Measurements from ENCODE around the gene RGMA. TPM values are rescaled to one million over a fixed set of nuclear protein-coding genes. Genes with fewer than 3 reads are reported as not detected.
"Not testable (repeated sequence)": the region's sequence is repeated elsewhere in the genome, so short reads cannot be mapped to it uniquely, and the experiment has no call there.

Gene RGMA
- polyA plus RNA-seq, 1 donor = 65.4 TPM

- no peak for DNase-seq (ENCODE audit: low read depth)
These were observed 54.5 kb downstream of the RGMA start for GRCh38 chr15:93034512-93034911.

DNA sequence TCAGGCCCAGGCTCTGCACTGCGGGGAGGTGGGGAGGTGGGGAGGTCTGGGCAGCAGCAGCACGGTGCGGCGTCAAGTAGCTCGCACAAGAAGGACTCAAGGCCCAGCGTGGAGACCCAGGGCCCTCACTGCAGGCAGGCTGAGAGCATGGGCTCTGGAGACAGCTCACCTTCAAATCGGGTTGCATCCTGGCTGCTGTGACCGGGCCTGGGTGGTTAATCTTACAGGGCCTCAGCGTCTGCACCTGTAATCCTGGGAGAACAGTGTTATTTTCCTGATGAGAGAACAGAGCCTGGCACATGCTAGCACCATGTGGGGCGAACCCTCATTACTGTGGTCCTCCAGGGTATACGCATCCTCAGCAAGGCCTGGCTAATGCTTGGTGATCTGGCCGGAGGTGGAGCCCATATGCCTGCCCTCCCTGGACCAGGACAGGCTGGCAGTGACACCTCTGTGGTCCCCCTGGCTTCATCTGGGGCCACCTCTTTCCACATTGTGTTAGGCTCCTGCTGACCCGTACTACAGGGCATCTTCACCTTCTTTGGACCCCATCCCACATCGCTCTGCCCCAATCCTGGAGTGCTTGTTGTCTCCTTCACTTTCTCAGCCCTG is 55.5 kb downstream of the RGMA start:
- DNase-seq (ENCODE audit: low read depth) = no peak

- DNase-seq (ENCODE audit: low read depth) = not testable (repeated sequence)
These were observed 56.4 kb downstream of the RGMA start for GRCh38 chr15:93032515-93033206.

- DNase-seq (ENCODE audit: low read depth) = not testable (repeated sequence)
These were observed 57.2 kb downstream of the RGMA start for GRCh38 chr15:93031557-93032384.

GRCh38 chr15:93031103-93031464 is 57.9 kb downstream of the RGMA start:
- DNase-seq (ENCODE audit: low read depth) = no peak

- DNase-seq (ENCODE audit: low read depth) = peak; percentile 41
These were observed 58.4 kb downstream of the RGMA start for GRCh38 chr15:93030430-93031102.

GRCh38 chr15:93029836-93030429 is 59.1 kb downstream of the RGMA start:
- DNase-seq (ENCODE audit: low read depth) = no peak

GRCh38 chr15:93029214-93029835 is 59.7 kb downstream of the RGMA start:
- DNase-seq (ENCODE audit: low read depth) = no peak

DNA sequence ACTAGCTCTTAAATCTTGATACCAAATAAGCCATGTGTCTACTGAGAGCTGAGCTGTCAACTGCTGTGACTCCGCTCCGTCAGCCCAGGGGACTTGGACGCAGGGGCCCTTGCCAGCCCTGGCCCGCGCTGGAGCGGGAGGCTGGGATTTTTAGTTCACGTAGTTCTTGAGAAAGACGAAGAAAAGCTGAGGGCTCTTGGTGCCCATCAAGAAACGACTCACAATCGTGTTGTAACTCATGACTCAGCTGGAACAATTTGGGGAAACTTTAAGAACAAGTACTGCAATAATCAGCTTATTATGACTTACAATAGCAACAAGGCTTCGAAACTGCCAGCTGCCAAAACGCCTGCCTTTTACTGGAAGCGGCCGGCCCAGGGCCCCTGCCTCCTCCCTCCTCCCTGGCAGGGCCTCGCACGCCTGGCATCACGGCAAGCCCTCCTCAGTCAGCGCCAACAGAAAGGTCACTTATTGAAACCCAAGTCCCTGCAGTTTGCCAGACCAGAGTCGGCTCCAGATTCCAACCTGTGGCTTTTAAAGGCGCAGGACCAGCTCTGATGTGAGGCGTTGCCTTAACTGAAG is 60.3 kb downstream of the RGMA start:
- DNase-seq (ENCODE audit: low read depth) = peak; percentile 53

DNA sequence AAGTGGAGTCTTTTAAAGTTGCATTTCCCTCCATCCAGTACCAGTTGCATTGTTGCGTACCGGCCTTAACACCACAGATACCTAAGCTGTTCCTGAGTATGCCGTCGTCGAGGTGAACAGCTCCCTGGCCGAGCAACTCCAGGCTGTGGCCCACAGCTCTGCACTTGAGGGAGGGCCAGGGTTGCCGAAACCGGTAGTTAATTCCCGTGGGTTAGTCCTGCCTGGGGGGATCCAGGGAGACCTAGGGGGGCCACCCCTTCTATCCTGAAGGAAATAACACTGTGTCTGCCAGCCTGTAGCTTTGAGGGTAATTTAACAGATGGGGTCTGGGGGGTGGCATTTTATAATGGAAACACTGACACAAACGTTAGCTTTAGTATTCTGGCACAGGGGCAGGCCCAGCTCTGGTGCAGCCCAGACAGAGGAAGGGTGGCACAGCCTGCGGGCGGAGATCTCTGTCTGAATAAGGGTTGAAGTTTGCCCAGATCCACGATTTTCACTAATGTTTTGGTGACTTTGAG is 60.8 kb downstream of the RGMA start:
- no peak for DNase-seq (ENCODE audit: low read depth)

- DNase-seq (ENCODE audit: low read depth) = no peak
These were observed 61.6 kb downstream of the RGMA start for GRCh38 chr15:93027413-93027812.

GRCh38 chr15:93026380-93026817 is 62.6 kb downstream of the RGMA start:
- DNase-seq (ENCODE audit: low read depth) = no peak

DNA sequence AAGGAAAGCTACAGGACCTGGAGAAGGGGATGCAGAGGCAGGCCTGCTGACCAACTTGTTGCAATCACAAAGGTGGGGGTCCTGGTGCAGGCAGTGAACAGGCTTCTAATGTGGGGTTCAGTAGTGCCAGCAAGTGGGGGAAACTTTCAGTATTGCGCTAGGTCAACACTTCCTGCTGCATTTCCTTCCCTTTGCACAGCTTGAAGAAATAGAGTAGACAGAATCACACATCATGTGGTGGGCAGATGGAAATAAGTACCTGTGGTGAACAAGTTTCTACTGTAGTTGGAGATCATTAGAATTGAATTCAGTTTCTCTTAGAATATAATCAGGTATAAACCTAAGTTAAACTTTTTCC is 63.4 kb downstream of the RGMA start:
- DNase-seq (ENCODE audit: low read depth) = no peak

- no peak for DNase-seq (ENCODE audit: low read depth)
These were observed 64.0 kb downstream of the RGMA start for GRCh38 chr15:93024716-93025624.

- no peak for DNase-seq (ENCODE audit: low read depth)
These were observed 64.7 kb downstream of the RGMA start for GRCh38 chr15:93024293-93024692.

DNA sequence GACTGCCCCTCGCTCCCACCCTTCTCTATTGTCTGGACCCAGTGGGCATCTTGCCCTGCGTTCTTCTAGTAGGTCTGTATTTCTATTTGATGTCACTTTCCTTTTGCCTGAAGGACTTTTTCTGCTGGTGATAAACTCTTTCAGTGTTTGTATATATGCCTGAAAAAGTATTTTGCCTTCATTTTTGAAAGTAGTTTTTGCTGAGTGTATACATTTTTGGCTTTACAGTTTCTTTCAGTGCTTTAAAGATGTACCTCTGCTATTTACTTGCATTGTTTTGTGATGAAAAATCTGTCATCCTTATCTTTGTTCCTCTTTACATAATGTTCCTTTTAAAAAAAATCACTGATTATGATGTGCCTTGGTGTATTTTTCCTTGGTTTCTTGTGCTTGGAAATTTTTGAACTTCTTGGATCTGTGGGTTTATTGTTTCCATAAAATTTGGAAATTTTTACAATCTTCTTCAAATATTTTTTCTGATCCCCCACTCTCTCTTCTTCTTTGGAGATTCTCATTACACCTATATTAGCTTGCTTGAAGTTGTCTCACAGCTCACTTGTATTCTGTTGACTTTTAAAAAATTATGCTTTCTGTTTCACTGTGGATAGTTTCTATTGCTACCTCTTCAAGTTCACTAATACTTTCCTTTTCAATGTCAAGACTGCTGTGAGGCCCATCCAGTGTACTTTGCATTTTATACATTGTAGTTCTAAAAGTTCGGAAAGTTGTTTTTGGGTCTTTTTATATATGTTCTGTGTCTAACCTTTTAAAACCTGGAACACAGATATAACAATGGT is 67.8 kb downstream of the RGMA start:
- DNase-seq (ENCODE audit: low read depth) = no peak

- no peak for DNase-seq (ENCODE audit: low read depth)
These were observed 69.0 kb downstream of the RGMA start for GRCh38 chr15:93019971-93020370.

DNA sequence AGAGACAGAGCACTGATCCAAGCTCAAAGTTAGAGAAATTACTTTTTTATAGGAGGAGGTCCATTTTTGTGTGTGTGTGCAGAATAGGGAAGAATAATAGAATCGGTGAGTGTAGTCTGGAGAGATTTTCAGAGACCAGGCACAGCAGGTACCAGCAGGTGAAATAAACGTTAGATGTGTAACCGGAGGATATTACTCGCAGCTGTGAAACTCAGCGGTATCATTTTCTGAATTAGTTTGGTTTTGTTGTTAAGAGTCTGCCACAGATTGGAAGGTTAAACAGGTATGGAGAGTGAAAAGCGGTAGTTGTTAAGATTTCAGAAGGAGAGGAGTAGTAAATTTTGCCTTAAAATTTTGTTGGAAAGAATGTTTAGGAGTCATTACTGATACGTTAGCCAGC is 69.9 kb downstream of the RGMA start:
- DNase-seq (ENCODE audit: low read depth) = no peak

DNA sequence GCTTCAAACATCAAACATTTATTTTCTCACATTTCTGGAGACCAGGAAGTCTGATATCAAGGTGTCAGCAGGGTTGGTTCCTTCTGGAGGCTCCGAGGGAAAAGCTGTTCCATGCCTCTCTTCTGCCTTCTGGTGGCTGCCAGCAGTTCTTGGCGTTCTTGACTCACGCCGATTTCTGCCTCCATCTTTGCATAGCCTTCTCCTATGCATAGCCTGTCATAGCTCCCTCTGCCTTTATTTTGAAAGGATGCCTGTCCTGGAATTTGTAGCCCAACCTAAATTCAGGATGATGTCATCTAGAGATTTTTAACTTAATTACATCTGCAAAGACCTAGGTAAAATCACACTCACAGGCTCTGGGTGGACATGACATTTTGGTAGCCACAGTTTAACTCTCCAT is 70.4 kb downstream of the RGMA start:
- DNase-seq (ENCODE audit: low read depth) = no peak
